K562 (cell line): ENCODE data around the gene SORCS1. TPM values are rescaled to one million over a fixed set of nuclear protein-coding genes. Genes with fewer than 3 reads are reported as not detected.

Source experiments
- ATAC-seq: fragments of 200-7000 bp; cut with Tn5 transposase; 3 replicates; pipeline ENCODE4 v1.9.1; 2020; ENCODE audit warnings: moderate library complexity
- BruUV-seq: library from RNA; stranded (reverse); fragments of 400-500 nt; replicated peaks from 2 replicates; lab custom pipeline; 2021; lab: Mats Ljungman, UMichigan
- CTCF ChIA-PET: fragments of 300-600 bp; formaldehyde crosslinking; extraction: SDS; loops from one replicate; lab custom pipeline; 2021; ENCODE audit warnings: low intra/inter-chr PET ratio; lab: Yijun Ruan, JAX
- POLR2A ChIA-PET: fragments of 300-600, 350-650 bp; sonication (Branson Sonifier 250); formaldehyde crosslinking; extraction: SDS; loops from one replicate; lab custom pipeline; 2021; ENCODE audit warnings: antibody characterized with exemption, inconsistent platforms; lab: Yijun Ruan, JAX
- DNase-seq, 4 experiments: peaks; one replicate each; pipeline versions ENCODE4 v3.0.0 to v3.0.0-alpha.2; 2011 to 2018; ENCODE audit warnings: low spot score in 3 of 4, mixed read lengths in 3 of 4; ENCODE audit errors: extremely low read depth in 1 of 4
- FAIRE-seq: peaks from 2 replicates; lab custom pipeline; 2011; peaks lifted over from hg19 to GRCh38; lab: Jason Lieb, UNC
- H2AFZ ChIP-seq: 2 replicates; pipeline ENCODE4 v1.6.0; 2011; ENCODE audit warnings: low read depth, low read length, control low read depth, inconsistent platforms
- H3K27ac ChIP-seq: fragments of 200-600 bp; 3 replicates; pipeline ENCODE4 v1.8.0; 2011; ENCODE audit warnings: low read depth, mild to moderate bottlenecking, control low read depth, inconsistent platforms, low read length, moderate library complexity, mixed read lengths; ENCODE audit errors: extremely low read depth
- H3K27me3 ChIP-seq, 2 experiments: fragments of 300-600 bp in 1 of 2; 2 replicates in 1 of 2; 3 replicates in 1 of 2; pipeline versions ENCODE4 v1.6.0 to v1.8.0; 2011; ENCODE audit warnings: inconsistent platforms in 2 of 2, low read length in 2 of 2, mild to moderate bottlenecking in 1 of 2, mixed read lengths in 1 of 2, moderate library complexity in 1 of 2; ENCODE audit not compliant: control insufficient read depth in 2 of 2, insufficient read depth in 2 of 2
- H3K36me3 ChIP-seq: fragments of 300-600 bp; 3 replicates; pipeline ENCODE4 v1.8.0; 2011; ENCODE audit warnings: mild to moderate bottlenecking, low read length, inconsistent platforms; ENCODE audit not compliant: control insufficient read depth, insufficient read depth
- H3K4me1 ChIP-seq, 2 experiments: fragments of 200-600 bp in 1 of 2; replicated peaks in 1 of 2; 2 replicates in 1 of 2; 3 replicates in 1 of 2; pipeline versions ENCODE4 v1.5.1 to v1.8.0; 2011; ENCODE audit warnings: inconsistent platforms in 2 of 2, low read length in 2 of 2, mild to moderate bottlenecking in 1 of 2, mixed read lengths in 1 of 2, moderate library complexity in 1 of 2; ENCODE audit not compliant: control insufficient read depth in 2 of 2, insufficient read depth in 2 of 2
- H3K4me2 ChIP-seq: 2 replicates; pipeline ENCODE4 v1.6.1; 2011; ENCODE audit warnings: low read length, control low read depth, inconsistent platforms, mixed read lengths; ENCODE audit not compliant: insufficient read depth
- H3K4me3 ChIP-seq: fragments of 200-600 bp; sonication (generic), shearing (Covaris generic); 2 replicates; pipeline ENCODE4 v1.5.1; 2016; ENCODE audit warnings: control low read depth, inconsistent platforms
- H3K79me2 ChIP-seq: fragments of 200-600 bp; 3 replicates; pipeline ENCODE4 v1.8.0; 2011; ENCODE audit warnings: low read length, inconsistent platforms; ENCODE audit not compliant: control insufficient read depth, insufficient read depth
- H3K9ac ChIP-seq, 2 experiments: 2 replicates each; pipeline versions ENCODE4 v1.6.0 to v1.6.1; 2011; ENCODE audit warnings: low read depth in 2 of 2, low read length in 2 of 2, control low read depth in 1 of 2, inconsistent platforms in 1 of 2, mild to moderate bottlenecking in 1 of 2, mixed read lengths in 1 of 2; ENCODE audit not compliant: insufficient read depth in 1 of 2
- H3K9me1 ChIP-seq: one replicate; pipeline ENCODE4 v1.6.0; 2011; ENCODE audit warnings: inconsistent platforms, mild to moderate bottlenecking, low read length, moderate library complexity; ENCODE audit not compliant: control insufficient read depth, insufficient read depth
- H3K9me3 ChIP-seq: replicated peaks from 2 replicates; pipeline ENCODE4 v1.5.1; 2011; ENCODE audit warnings: low read depth, low read length, inconsistent platforms; ENCODE audit not compliant: control insufficient read depth, insufficient read depth
- H4K20me1 ChIP-seq: replicated peaks from 2 replicates; pipeline ENCODE4 v1.6.1; 2011; ENCODE audit warnings: low read length, inconsistent platforms, mixed read lengths; ENCODE audit not compliant: control insufficient read depth, insufficient read depth
- ATF2 ChIP-seq: sonication (generic); formaldehyde crosslinking; IDR thresholded peaks from 2 replicates; pipeline ENCODE4 v1.8.1; 2022; ENCODE audit warnings: missing genetic modification reagents
- CHD2 ChIP-seq: IDR thresholded peaks from 2 replicates; pipeline ENCODE4 v1.6.1; 2011; ENCODE audit warnings: low read depth, low read length
- CTCF ChIP-seq, 3 experiments: IDR thresholded peaks in 2 of 3; conservative IDR thresholded peaks in 1 of 3; 2 replicates each; pipeline ENCODE4 v1.5.1; 2011 to 2012; ENCODE audit warnings: low read length in 3 of 3, mild to moderate bottlenecking in 3 of 3, control low read depth in 2 of 3, improper control_type of control experiment in 1 of 3, inconsistent platforms in 1 of 3, low read depth in 1 of 3, mixed read lengths in 1 of 3, moderate library complexity in 1 of 3; ENCODE audit not compliant: insufficient read depth in 2 of 3
- FUS ChIP-seq: fragments of 200-400 bp; formaldehyde crosslinking; optimal IDR thresholded peaks from 2 replicates; pipeline ENCODE3; 2017; ENCODE audit warnings: low read depth, low read length
- GTF2F1 ChIP-seq: IDR thresholded peaks from 2 replicates; pipeline ENCODE4 v1.6.1; 2011; ENCODE audit warnings: low read depth, low read length, improper control_type of control experiment
- KLF13 ChIP-seq: fragments of 450-650 bp; IDR thresholded peaks from 2 replicates; pipeline ENCODE4 v1.6.1; 2016; ENCODE audit warnings: missing genetic modification characterization, low read depth, mild to moderate bottlenecking, missing compliant biosample characterization, moderate library complexity, borderline replicate concordance
- MTF1 ChIP-seq: fragments of 250-450 bp; sonication (Bioruptor Pico); IDR thresholded peaks from 2 replicates; pipeline ENCODE4 v1.9.0; 2021; ENCODE audit warnings: moderate library complexity, mild to moderate bottlenecking, inconsistent platforms, borderline replicate concordance
- NFATC3 ChIP-seq: fragments of 450-650 bp; IDR thresholded peaks from 2 replicates; pipeline ENCODE4 v1.6.1; 2017; ENCODE audit warnings: mild to moderate bottlenecking
- PATZ1 ChIP-seq: fragments of 250-450 bp; sonication (Bioruptor Pico); IDR thresholded peaks from 2 replicates; pipeline ENCODE4 v1.5.0; 2020; ENCODE audit warnings: mild to moderate bottlenecking, borderline replicate concordance
- PHB2 ChIP-seq: fragments of 450-650 bp; IDR thresholded peaks from 2 replicates; pipeline ENCODE4 v1.6.1; 2017; ENCODE audit warnings: low read depth
- PURB ChIP-seq: sonication (generic); formaldehyde crosslinking; IDR thresholded peaks from 2 replicates; pipeline ENCODE4 v1.9.0; 2021; ENCODE audit warnings: low read depth, mild to moderate bottlenecking, missing genetic modification reagents
- SRSF3 ChIP-seq: fragments of 200-400 bp; formaldehyde crosslinking; IDR thresholded peaks from 2 replicates; pipeline ENCODE4 v1.6.1; 2016; ENCODE audit warnings: mild to moderate bottlenecking, low read length, moderate library complexity; ENCODE audit not compliant: insufficient read depth
- WGBS: fragments of 100-300 bp; shearing (Covaris generic); methylation state at CpG from one replicate; pipeline ENCODE4 v1.1.6; 2016; ENCODE audit warnings: low coverage, mixed read lengths; ENCODE audit not compliant: insufficient coverage; ENCODE audit errors: missing lambda C conversion rate; 5-methylcytosine and 5-hydroxymethylcytosine counted together
- in situ Hi-C: fragments of 300-500 bp; cut with MboI; formaldehyde crosslinking; loops from 4 replicates; pipeline ENCODE4 v1.15.0; 2018; ENCODE audit warnings: inconsistent platforms, mixed read lengths
- intact Hi-C: fragments of 100-400 bp; cut with micrococcal nuclease; formaldehyde crosslinking; loops from 2 replicates; pipeline ENCODE4 v1.14.2; 2022
- polyA plus RNA-seq, 8 experiments: library from polyadenylated mRNA; depleted of rRNA in 4 of 8; stranded (reverse) in 5 of 8; unstranded in 3 of 8; fragments of >200 nt; fragmentation: Nextera tagmentation in 2 of 8; fragmentation: Illumina TruSeq in 1 of 8; extraction: Ambion mirVana in 2 of 8; extraction: Trizol in 1 of 8; gene quantifications; 2 replicates each; pipeline versions ENCODE4 v1.2.1 to v1.2.3, GENCODE V29; 2011 to 2014; ENCODE audit warnings: inconsistent platforms in 1 of 8, missing spikeins in 1 of 8
- total RNA-seq, 7 experiments: library from RNA; depleted of rRNA in 6 of 7; stranded (reverse); fragments of >200 nt in 6 of 7; fragmentation: Illumina TruSeq in 2 of 7; extraction: Trizol in 2 of 7; gene quantifications; 2 replicates each; pipeline versions ENCODE4 v1.2.1 to v1.2.3, GENCODE V29; 2011 to 2021; ENCODE audit warnings: low replicate concordance in 1 of 7

Gene SORCS1
- total and polyA plus RNA-seq, 9 of the 15 experiments (the other 6 are each of a cell fraction or from before 2014, with no cell fraction given) = 1.5 to 3.9 (median 2.7) TPM

- FAIRE-seq (no peak), ATAC-seq (no peak), DNase-seq (no peak)
- ChIA-PET CTCF (no interaction called here), POLR2A (no interaction called here)
- no peaks in the 10 kb centered on the region for H3K79me2 ChIP-seq
- H3K4me3 ChIP-seq = no peak overlapping the region
- no TSS peak for BruUV-seq
- no peak overlapping the region for H3K27ac ChIP-seq
- H3K9ac ChIP-seq = no peak overlapping the region
- H2AFZ ChIP-seq = no peak overlapping the region
- H3K36me3 ChIP-seq = no peaks in the 10 kb centered on the region
- H3K4me2 ChIP-seq = no peak overlapping the region
- no peaks in the 10 kb centered on the region for H3K4me1 ChIP-seq
- TF ChIP-seq CTCF (IDR thresholded peaks at IDR 0.05 in 2 of 3, conservative IDR thresholded peaks at IDR 0.05 in 1 of 3; ENCODE audit: insufficient read depth in 2 of 3, low read depth in 1 of 3, low read length in 3 of 3) = no peak
- no peak for TF ChIP-seq PHB2
- TF ChIP-seq MTF1 = no peak
- TF ChIP-seq PATZ1 (CRISPR knock-in tag) = no peak
- no peak for TF ChIP-seq PURB
- TF ChIP-seq CHD2 = no peak
- no peak for TF ChIP-seq KLF13 (tag)
- no peak for TF ChIP-seq NFATC3
- TF ChIP-seq GTF2F1 = no peak
- TF ChIP-seq FUS = no peak
- TF ChIP-seq ATF2 (CRISPR knock-in tag) = no peak
- TF ChIP-seq SRSF3 = no peak
- intact Hi-C loops (no loop called here), in situ Hi-C loops (no loop called here)
- H3K9me3 ChIP-seq = no peaks in the 10 kb centered on the region
- no peaks in the 10 kb centered on the region for H3K9me1 ChIP-seq
- H4K20me1 ChIP-seq = no peaks in the 10 kb centered on the region
- 86% methylated on average over 1 of the region's 1 CpG for WGBS
- no peaks in the 10 kb centered on the region for H3K27me3 ChIP-seq
Observed at GRCh38 chr10:106971411-106971831, 193.1 kb downstream of the SORCS1 start.
